Trophoblast cell (in vitro differentiated cells and primary cell): Measurements from ENCODE around the gene MYLK.

ENCODE experiments used
- DNase-seq, 2 donors: peaks; one replicate each; pipeline ENCODE4 v3.0.0-alpha.2; 2016
- H2AFZ ChIP-seq: 2 replicates; pipeline ENCODE4 v1.6.1; 2013; ENCODE audit warnings: low read length, moderate library complexity, mild to moderate bottlenecking; ENCODE audit not compliant: insufficient read depth, poor library complexity
- H2AK5ac ChIP-seq: 2 replicates; pipeline ENCODE4 v1.6.1; 2013; ENCODE audit warnings: mild to moderate bottlenecking, low read length
- H2BK120ac ChIP-seq: 2 replicates; pipeline ENCODE4 v1.6.1; 2013; ENCODE audit warnings: low read length, mild to moderate bottlenecking, moderate library complexity; ENCODE audit not compliant: insufficient read depth, poor library complexity
- H2BK12ac ChIP-seq: 2 replicates; pipeline ENCODE4 v1.6.1; 2013; ENCODE audit warnings: mild to moderate bottlenecking, low read length, moderate library complexity
- H2BK5ac ChIP-seq: 2 replicates; pipeline ENCODE4 v1.6.1; 2013; ENCODE audit warnings: low read length, low read depth, moderate library complexity, mild to moderate bottlenecking; ENCODE audit not compliant: poor library complexity
- H3K14ac ChIP-seq: 2 replicates; pipeline ENCODE4 v1.6.1; 2013; ENCODE audit warnings: mild to moderate bottlenecking, low read length
- H3K18ac ChIP-seq: 2 replicates; pipeline ENCODE4 v1.6.1; 2013; ENCODE audit warnings: mild to moderate bottlenecking, low read length
- H3K23ac ChIP-seq: 2 replicates; pipeline ENCODE4 v1.6.1; 2013; ENCODE audit warnings: low read length
- H3K27ac ChIP-seq: 2 replicates; pipeline ENCODE4 v1.5.1; 2013; ENCODE audit warnings: low read depth, mild to moderate bottlenecking, inconsistent platforms, low read length, moderate library complexity
- H3K27me3 ChIP-seq: 2 replicates; pipeline ENCODE4 v1.6.1; 2013; ENCODE audit warnings: inconsistent platforms, mild to moderate bottlenecking, low read length, moderate library complexity; ENCODE audit not compliant: insufficient read depth
- H3K36me3 ChIP-seq, 2 experiments: 1 replicate in 1 of 2; 2 replicates in 1 of 2; pipeline ENCODE4 v1.6.1; 2013; ENCODE audit warnings: low read length in 2 of 2, mild to moderate bottlenecking in 2 of 2, moderate library complexity in 1 of 2; ENCODE audit not compliant: insufficient read depth in 2 of 2, control insufficient read depth in 1 of 2
- H3K4ac ChIP-seq: 2 replicates; pipeline ENCODE4 v1.6.1; 2013; ENCODE audit warnings: low read depth, mild to moderate bottlenecking, low read length, moderate library complexity
- H3K4me1 ChIP-seq, 2 experiments: 1 replicate in 1 of 2; 2 replicates in 1 of 2; pipeline ENCODE4 v1.6.1; 2013; ENCODE audit warnings: low read length in 2 of 2, mild to moderate bottlenecking in 2 of 2, moderate library complexity in 1 of 2; ENCODE audit not compliant: insufficient read depth in 2 of 2, control insufficient read depth in 1 of 2
- H3K4me2 ChIP-seq: 2 replicates; pipeline ENCODE4 v1.6.1; 2013; ENCODE audit warnings: inconsistent platforms, mild to moderate bottlenecking, low read length, moderate library complexity
- H3K4me3 ChIP-seq: 2 replicates; pipeline ENCODE4 v1.5.1; 2013; ENCODE audit warnings: mild to moderate bottlenecking, low read depth, low read length, inconsistent platforms
- H3K79me1 ChIP-seq: one replicate; pipeline ENCODE4 v1.6.1; 2013; ENCODE audit warnings: low read length
- H3K79me2 ChIP-seq: 2 replicates; pipeline ENCODE4 v1.6.1; 2013; ENCODE audit warnings: low read length, mild to moderate bottlenecking; ENCODE audit not compliant: control insufficient read depth, insufficient read depth, poor library complexity
- H3K9ac ChIP-seq: 2 replicates; pipeline ENCODE4 v1.6.1; 2013; ENCODE audit warnings: mild to moderate bottlenecking, low read length
- H3K9me3 ChIP-seq: 2 replicates; pipeline ENCODE4 v1.6.1; 2013; ENCODE audit warnings: low read depth, mild to moderate bottlenecking, control low read depth, inconsistent platforms, low read length; ENCODE audit not compliant: insufficient read depth
- H4K12ac ChIP-seq: 2 replicates; pipeline ENCODE4 v1.6.1; 2013; ENCODE audit warnings: low read depth, mild to moderate bottlenecking, low read length, moderate library complexity
- H4K8ac ChIP-seq: 2 replicates; pipeline ENCODE4 v1.6.1; 2013; ENCODE audit warnings: low read depth, mild to moderate bottlenecking, low read length, moderate library complexity
- H4K91ac ChIP-seq: one replicate; pipeline ENCODE4 v1.6.1; 2013; ENCODE audit warnings: low read depth, mild to moderate bottlenecking, low read length, moderate library complexity
- WGBS: extraction: QIAGEN DNeasy Blood & Tissue Kit; methylation state at CpG from one replicate; pipeline ENCODE4 v1.1.7; 2013; ENCODE audit warnings: missing lambda C conversion rate; ENCODE audit not compliant: insufficient read length, insufficient coverage; ENCODE audit errors: extremely low coverage; 5-methylcytosine and 5-hydroxymethylcytosine counted together

MYLK gene

DNA sequence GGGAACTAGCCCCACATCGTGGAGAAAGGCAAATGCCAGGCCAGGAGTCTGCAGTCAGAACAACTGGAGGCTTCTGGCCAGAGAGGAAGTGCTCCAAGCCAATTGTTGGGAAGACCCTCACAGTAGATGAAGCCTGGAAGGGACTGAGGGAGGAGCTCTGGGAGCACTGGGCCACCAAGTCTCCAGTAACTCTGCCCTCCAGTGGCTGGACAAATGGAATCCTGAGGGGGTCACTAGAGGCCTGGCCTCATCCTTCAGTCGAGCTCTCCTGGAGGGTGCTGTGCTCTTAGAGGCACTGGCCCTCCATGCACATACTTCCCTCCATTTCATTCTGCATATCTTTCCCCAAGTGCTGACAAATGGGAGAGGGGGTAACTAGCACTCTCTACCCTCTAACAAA lies 103.0 kb downstream of the MYLK start:
- Histone ChIP-seq H3K4me1 (peaks cover 20 to 30% of the 10 kb centered on the region in 2 experiments), H3K27me3 (no peaks in the 10 kb centered on the region), H3K9ac (no peak overlapping the region), H4K8ac (peak overlapping the region; percentile 21), H3K4me2 (no peak overlapping the region), H2AK5ac (peak overlapping the region; percentile 10), H3K23ac (no peak overlapping the region), H2BK12ac (peak overlapping the region; percentile 55), H3K4ac (peak overlapping the region; percentile 41), H2AFZ (no peak overlapping the region), H3K36me3 (no peaks in the 10 kb centered on the region), H3K79me2 (peaks cover 2% of the 10 kb centered on the region), H2BK120ac (peak overlapping the region; percentile 52), H3K9me3 (no peaks in the 10 kb centered on the region), H3K27ac (no peak overlapping the region), H3K14ac (peak overlapping the region; percentile 10), H3K4me3 (no peak overlapping the region), H2BK5ac (peak overlapping the region; percentile 8), H4K91ac (peak overlapping the region; percentile 79), H3K18ac (peak overlapping the region; percentile 49), H4K12ac (no peak overlapping the region), H3K79me1 (peaks cover 23% of the 10 kb centered on the region)
- DNase-seq: no peak
- no CpG with 5 or more reads among the region's 2 CpGs for WGBS

GRCh38 chr3:123780656-123781055 lies 103.5 kb downstream of the MYLK start:
- DNase-seq: no peak
- H3K79me1 ChIP-seq: peaks cover 23% of the 10 kb centered on the region
- no peak overlapping the region for H3K27ac ChIP-seq
- H3K9me3 ChIP-seq: no peaks in the 10 kb centered on the region
- peak overlapping the region; percentile 28 for H3K14ac ChIP-seq
- H4K8ac ChIP-seq: peak overlapping the region; percentile 44
- WGBS: no CpG with 5 or more reads among the region's 6 CpGs
- H3K27me3 ChIP-seq: no peaks in the 10 kb centered on the region
- H3K4me2 ChIP-seq: no peak overlapping the region
- H3K23ac ChIP-seq: no peak overlapping the region
- peak overlapping the region; percentile 61 for H2BK12ac ChIP-seq
- H3K36me3 ChIP-seq: no peaks in the 10 kb centered on the region
- H2BK5ac ChIP-seq: peak overlapping the region; percentile 61
- H4K12ac ChIP-seq: no peak overlapping the region
- peaks cover 20 to 30% of the 10 kb centered on the region in 2 experiments for H3K4me1 ChIP-seq
- no peak overlapping the region for H2AFZ ChIP-seq
- H3K18ac ChIP-seq: peak overlapping the region; percentile 74
- H3K4me3 ChIP-seq: no peak overlapping the region
- H3K9ac ChIP-seq: no peak overlapping the region
- H4K91ac ChIP-seq: peak overlapping the region; percentile 79
- H3K79me2 ChIP-seq: peaks cover 2% of the 10 kb centered on the region
- H2BK120ac ChIP-seq: peak overlapping the region; percentile 52
- no peak overlapping the region for H2AK5ac ChIP-seq
- H3K4ac ChIP-seq: peak overlapping the region; percentile 41

GRCh38 chr3:123779655-123780231 lies 104.4 kb downstream of the MYLK start:
- WGBS: no CpG with 5 or more reads among the region's 10 CpGs

DNA sequence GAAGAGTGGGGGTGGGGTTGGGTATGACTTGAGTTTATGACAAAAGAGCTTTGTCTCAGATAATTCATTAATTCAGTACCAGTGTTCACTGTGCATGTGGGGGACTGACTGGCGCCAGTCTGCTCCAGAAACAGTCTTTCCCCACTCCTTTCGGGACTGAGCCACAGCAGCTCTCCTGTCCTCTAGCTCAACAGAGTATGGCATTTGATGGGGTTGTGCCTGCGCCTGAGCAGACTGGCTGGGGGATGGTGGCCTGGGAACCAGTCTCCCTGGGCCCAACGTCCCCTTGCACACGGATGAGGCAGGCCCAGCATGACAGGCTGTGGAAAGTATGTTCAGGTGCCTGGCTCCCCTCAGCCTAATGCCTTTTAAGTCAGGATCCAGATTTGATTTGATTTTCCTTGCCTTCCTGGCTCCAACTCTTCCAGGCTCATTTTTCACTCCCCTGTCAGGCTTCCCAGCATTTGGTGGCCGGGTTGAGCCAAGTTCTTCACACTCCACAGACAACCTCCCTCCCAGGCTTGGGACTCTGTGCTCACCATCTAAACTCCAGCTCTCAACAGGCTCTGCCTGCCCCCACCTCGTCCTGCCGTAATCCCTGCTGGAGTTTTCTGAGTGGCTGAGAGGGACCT lies 105.0 kb downstream of the MYLK start:
- H3K18ac ChIP-seq: peak overlapping the region; percentile 4
- H3K4me1 ChIP-seq: peaks cover 20 to 30% of the 10 kb centered on the region in 2 experiments
- H3K79me1 ChIP-seq: peaks cover 21% of the 10 kb centered on the region
- H2BK120ac ChIP-seq: peak overlapping the region; percentile 18
- H3K4me3 ChIP-seq: no peak overlapping the region
- peak overlapping the region; percentile 7 for H2BK12ac ChIP-seq
- H4K91ac ChIP-seq: peak overlapping the region; percentile 16
- H2BK5ac ChIP-seq: peak overlapping the region; percentile 22
- no peak overlapping the region for H3K4me2 ChIP-seq
- peaks cover 2% of the 10 kb centered on the region for H3K79me2 ChIP-seq
- WGBS: no CpG with 5 or more reads among the region's 8 CpGs
- H4K8ac ChIP-seq: peak overlapping the region; percentile 33
- peak overlapping the region; percentile 51 for H3K27ac ChIP-seq
- no peak overlapping the region for H2AFZ ChIP-seq
- no peaks in the 10 kb centered on the region for H3K36me3 ChIP-seq
- H3K4ac ChIP-seq: no peak overlapping the region
- no peaks in the 10 kb centered on the region for H3K9me3 ChIP-seq
- H2AK5ac ChIP-seq: no peak overlapping the region
- no peak for DNase-seq
- no peak overlapping the region for H4K12ac ChIP-seq
- H3K23ac ChIP-seq: no peak overlapping the region
- no peak overlapping the region for H3K9ac ChIP-seq
- H3K27me3 ChIP-seq: no peaks in the 10 kb centered on the region
- peak overlapping the region; percentile 26 for H3K14ac ChIP-seq

More at GRCh38 chr3:123779655-123780231, 104.4 kb downstream of the MYLK start:
- peak overlapping the region; percentile 18 for H2BK120ac ChIP-seq
- no peak overlapping the region for H3K4me2 ChIP-seq
- H2BK12ac ChIP-seq: peak overlapping the region; percentile 47
- H2BK5ac ChIP-seq: peak overlapping the region; percentile 4
- H3K4me3 ChIP-seq: no peak overlapping the region
- no peak overlapping the region for H3K4ac ChIP-seq
- H3K36me3 ChIP-seq: no peaks in the 10 kb centered on the region
- peaks cover 23% of the 10 kb centered on the region for H3K79me1 ChIP-seq
- H3K27me3 ChIP-seq: no peaks in the 10 kb centered on the region
- no peaks in the 10 kb centered on the region for H3K9me3 ChIP-seq
- peak overlapping the region; percentile 16 for H4K91ac ChIP-seq
- peak overlapping the region; percentile 33 for H4K8ac ChIP-seq
- no peak overlapping the region for H3K23ac ChIP-seq
- peaks cover 20 to 30% of the 10 kb centered on the region in 2 experiments for H3K4me1 ChIP-seq
- H3K14ac ChIP-seq: peak overlapping the region; percentile 37
- no peak overlapping the region for H4K12ac ChIP-seq
- H3K27ac ChIP-seq: peak overlapping the region; percentile 51
- no peak overlapping the region for H2AFZ ChIP-seq
- H3K18ac ChIP-seq: peak overlapping the region; percentile 4
- H3K79me2 ChIP-seq: peaks cover 2% of the 10 kb centered on the region
- no peak overlapping the region for H2AK5ac ChIP-seq
- H3K9ac ChIP-seq: no peak overlapping the region
- DNase-seq: no peak
